WTC11 (cell line): Measurements from ENCODE around the gene ACBD4. TPM values are rescaled to one million over a fixed set of nuclear protein-coding genes. Genes with fewer than 3 reads are reported as not detected.

ENCODE experiments used
- ATAC-seq: fragments of 200-7000 bp; cut with Tn5 transposase; 2 replicates; pipeline ENCODE4 v1.10.0; 2021; ENCODE audit warnings: mild to moderate bottlenecking, moderate library complexity
- CTCF ChIA-PET: fragments of 300-600 bp; sonication (Branson Sonifier 250); formaldehyde crosslinking; loops from one replicate; lab custom pipeline; 2021; ENCODE audit warnings: antibody characterized with exemption; lab: Charles Lee
- POLR2A ChIA-PET: fragments of 350-600 bp; sonication (Branson Sonifier 250); formaldehyde crosslinking; loops from one replicate; lab custom pipeline; 2021; ENCODE audit warnings: antibody characterized with exemption; lab: Charles Lee
- DNase-seq: peaks from one replicate; pipeline ENCODE4 v3.0.0; 2021; ENCODE audit warnings: low spot score
- H3K27ac Mint-ChIP-seq: 2 replicates; pipeline ENCODE4 v1.8.0; 2021; ENCODE audit warnings: mixed read lengths
- H3K27me3 Mint-ChIP-seq: 2 replicates; pipeline ENCODE4 v1.8.0; 2021; ENCODE audit warnings: low read depth, mild to moderate bottlenecking, moderate library complexity, mixed read lengths
- H3K36me3 Mint-ChIP-seq: 2 replicates; pipeline ENCODE4 v1.8.0; 2021; ENCODE audit warnings: mixed read lengths
- H3K4me1 Mint-ChIP-seq: 2 replicates; pipeline ENCODE4 v1.8.0; 2022; ENCODE audit warnings: mixed read lengths
- H3K4me3 Mint-ChIP-seq: 2 replicates; pipeline ENCODE4 v1.8.0; 2021; ENCODE audit warnings: mild to moderate bottlenecking, moderate library complexity, mixed read lengths
- H3K9me3 Mint-ChIP-seq: 2 replicates; pipeline ENCODE4 v1.8.0; 2021; ENCODE audit warnings: mixed read lengths
- ATF1 ChIP-seq: sonication (generic); formaldehyde crosslinking; IDR thresholded peaks from 2 replicates; pipeline ENCODE4 v1.8.1; 2023; ENCODE audit warnings: mild to moderate bottlenecking, moderate library complexity, missing genetic modification reagents
- CREB1 ChIP-seq: sonication (generic); formaldehyde crosslinking; IDR thresholded peaks from 2 replicates; pipeline ENCODE4 v1.8.0; 2023; ENCODE audit warnings: mild to moderate bottlenecking, missing genetic modification reagents
- ETV6 ChIP-seq: sonication (generic); formaldehyde crosslinking; IDR thresholded peaks from 2 replicates; pipeline ENCODE4 v1.8.1; 2022; ENCODE audit warnings: mild to moderate bottlenecking, missing genetic modification reagents
- FOXJ3 ChIP-seq: sonication (generic); formaldehyde crosslinking; IDR thresholded peaks from 2 replicates; pipeline ENCODE4 v1.9.0; 2021; ENCODE audit warnings: missing genetic modification reagents, mild to moderate bottlenecking, borderline replicate concordance
- FOXP1 ChIP-seq: sonication (generic); formaldehyde crosslinking; IDR thresholded peaks from 2 replicates; pipeline ENCODE4 v1.8.0; 2022; ENCODE audit warnings: missing genetic modification reagents, mild to moderate bottlenecking, moderate library complexity, borderline replicate concordance
- IRF2 ChIP-seq: sonication (generic); formaldehyde crosslinking; IDR thresholded peaks from 2 replicates; pipeline ENCODE4 v1.8.0; 2022; ENCODE audit warnings: low read depth, missing genetic modification reagents, borderline replicate concordance
- JAZF1 ChIP-seq: fragments of 250-450 bp; sonication (Bioruptor Pico); IDR thresholded peaks from 2 replicates; pipeline ENCODE4 v1.9.0; 2021; ENCODE audit warnings: moderate library complexity, mild to moderate bottlenecking, inconsistent platforms
- JUN ChIP-seq: sonication (generic); formaldehyde crosslinking; IDR thresholded peaks from 2 replicates; pipeline ENCODE4 v1.8.0; 2023; ENCODE audit warnings: mild to moderate bottlenecking, missing genetic modification reagents
- MXD4 ChIP-seq: fragments of 250-450 bp; sonication (Bioruptor Pico); IDR thresholded peaks from 2 replicates; pipeline ENCODE4 v1.8.0; 2021; ENCODE audit warnings: mild to moderate bottlenecking, moderate library complexity, borderline replicate concordance
- NR2C2 ChIP-seq: sonication (generic); formaldehyde crosslinking; IDR thresholded peaks from 2 replicates; pipeline ENCODE4 v1.8.0; 2022; ENCODE audit warnings: mild to moderate bottlenecking, missing genetic modification reagents
- RELA ChIP-seq: sonication (generic); formaldehyde crosslinking; IDR thresholded peaks from 2 replicates; pipeline ENCODE4 v1.8.1; 2022; ENCODE audit warnings: missing genetic modification reagents, mild to moderate bottlenecking, borderline replicate concordance
- SMAD4 ChIP-seq: sonication (generic); formaldehyde crosslinking; IDR thresholded peaks from 2 replicates; pipeline ENCODE4 v1.8.0; 2022; ENCODE audit warnings: mild to moderate bottlenecking, missing genetic modification reagents
- SP1 ChIP-seq: sonication (generic); formaldehyde crosslinking; conservative IDR thresholded peaks from 2 replicates; pipeline ENCODE4 v1.8.1; 2022; ENCODE audit warnings: missing genetic modification reagents
- ZNF121 ChIP-seq: sonication (generic); formaldehyde crosslinking; IDR thresholded peaks from 2 replicates; pipeline ENCODE4 v1.8.0; 2023; ENCODE audit warnings: missing genetic modification reagents
- ZNF232 ChIP-seq: sonication (generic); formaldehyde crosslinking; IDR thresholded peaks from 2 replicates; pipeline ENCODE4 v1.8.0; 2022; ENCODE audit warnings: mild to moderate bottlenecking, missing genetic modification reagents
- ZNF396 ChIP-seq: fragments of 250-450 bp; sonication (Bioruptor Pico); IDR thresholded peaks from 2 replicates; pipeline ENCODE4 v1.8.0; 2021; ENCODE audit warnings: mild to moderate bottlenecking, moderate library complexity, borderline replicate concordance
- total RNA-seq: library from RNA; stranded (reverse); gene quantifications from 3 replicates; pipeline ENCODE4 v1.2.3, GENCODE V29; 2021
- TF ChIP-seq, protein P1 (sequence below): sonication (generic); formaldehyde crosslinking; IDR thresholded peaks from 2 replicates; pipeline ENCODE4 v1.8.0; 2022; ENCODE audit warnings: mild to moderate bottlenecking, missing genetic modification reagents
- TF ChIP-seq, protein P2 (sequence below): fragments of 250-450 bp; sonication (Bioruptor Pico); IDR thresholded peaks from 2 replicates; pipeline ENCODE4 v1.9.0; 2021; ENCODE audit warnings: mild to moderate bottlenecking
- TF ChIP-seq, protein P3 (sequence below): sonication (generic); formaldehyde crosslinking; IDR thresholded peaks from 2 replicates; pipeline ENCODE4 v1.8.0; 2023; ENCODE audit warnings: missing genetic modification reagents
- TF ChIP-seq, protein P4 (sequence below): fragments of 250-450 bp; sonication (Bioruptor Pico); IDR thresholded peaks from 2 replicates; pipeline ENCODE4 v1.9.0; 2021; ENCODE audit warnings: mild to moderate bottlenecking
- TF ChIP-seq, protein P5 (sequence below): sonication (generic); formaldehyde crosslinking; IDR thresholded peaks from 2 replicates; pipeline ENCODE4 v1.8.0; 2023; ENCODE audit warnings: missing genetic modification reagents, mild to moderate bottlenecking, borderline replicate concordance
- TF ChIP-seq, protein P6 (sequence below): sonication (generic); formaldehyde crosslinking; IDR thresholded peaks from 2 replicates; pipeline ENCODE4 v1.8.1; 2023; ENCODE audit warnings: mild to moderate bottlenecking, missing genetic modification reagents

ACBD4 gene
- total RNA-seq, 1 experiment from 2014 or later: 12.7 TPM

DNA sequence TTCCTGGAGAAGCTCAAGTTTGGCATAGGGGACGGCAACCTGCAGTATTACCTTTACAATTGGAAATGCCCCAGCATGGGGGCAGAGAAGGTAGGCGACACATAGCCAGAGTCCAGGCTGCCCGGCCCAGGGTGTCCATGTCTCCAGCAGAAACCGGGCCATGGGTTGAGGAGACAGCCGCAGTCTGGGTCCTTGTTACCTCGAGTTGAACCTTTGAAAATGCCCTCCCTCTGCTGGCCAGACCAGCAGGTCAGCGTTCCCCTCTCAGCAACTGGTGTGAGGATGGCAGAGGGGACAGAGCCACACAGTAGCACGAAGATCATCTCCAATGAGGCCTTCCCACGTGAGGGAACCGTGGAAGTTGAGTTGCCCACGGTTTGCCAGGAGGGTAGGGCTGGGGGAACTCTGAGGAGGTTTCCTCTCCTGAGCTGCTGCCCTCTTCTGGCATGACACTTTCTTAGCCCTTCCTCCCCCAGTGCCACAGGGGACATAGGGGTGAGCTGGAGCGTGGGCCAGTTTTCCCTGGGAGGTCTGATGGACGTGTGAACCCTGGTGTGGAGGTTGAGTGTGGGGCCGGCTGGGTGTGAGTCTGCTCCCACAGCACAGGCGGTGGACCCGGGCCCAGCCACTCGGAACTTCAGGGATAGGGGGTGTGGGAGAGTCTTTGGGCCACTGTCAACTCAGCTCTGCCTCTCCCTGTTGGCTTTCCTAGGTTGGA lies 30.4 kb upstream of the ACBD4 start (continued):
- TF ChIP-seq CREB1 (CRISPR knock-in tag) (no peak), ZNF121 (CRISPR knock-in tag) (no peak)
- TF ChIP-seq, protein P1, sequence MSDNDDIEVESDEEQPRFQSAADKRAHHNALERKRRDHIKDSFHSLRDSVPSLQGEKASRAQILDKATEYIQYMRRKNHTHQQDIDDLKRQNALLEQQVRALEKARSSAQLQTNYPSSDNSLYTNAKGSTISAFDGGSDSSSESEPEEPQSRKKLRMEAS (CRISPR knock-in tag): no peak
- TF ChIP-seq, protein P2, sequence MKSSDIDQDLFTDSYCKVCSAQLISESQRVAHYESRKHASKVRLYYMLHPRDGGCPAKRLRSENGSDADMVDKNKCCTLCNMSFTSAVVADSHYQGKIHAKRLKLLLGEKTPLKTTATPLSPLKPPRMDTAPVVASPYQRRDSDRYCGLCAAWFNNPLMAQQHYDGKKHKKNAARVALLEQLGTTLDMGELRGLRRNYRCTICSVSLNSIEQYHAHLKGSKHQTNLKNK (CRISPR knock-in tag): no peak

DNA sequence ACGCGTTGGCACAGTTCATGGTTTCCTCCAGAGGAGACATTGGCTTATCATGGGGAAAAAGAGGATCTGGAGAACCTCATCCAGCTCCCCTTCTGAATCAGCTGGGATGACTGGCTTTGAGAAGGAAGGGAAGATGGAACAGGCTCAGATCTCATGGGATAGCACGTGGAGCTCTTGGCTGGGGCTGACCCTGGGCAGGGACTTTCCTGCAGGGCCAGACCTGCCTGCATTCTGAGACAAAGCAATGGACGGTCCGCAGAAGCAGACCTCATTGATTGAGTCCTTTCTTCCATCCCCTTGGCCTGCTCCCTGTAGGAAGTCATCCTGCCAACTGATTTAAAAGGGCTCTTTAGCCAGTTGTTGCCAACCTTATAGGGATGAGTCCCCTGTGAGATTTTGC lies 29.4 kb upstream of the ACBD4 start:
- POLR2A ChIA-PET: no interaction called here
- no peaks in the 10 kb centered on the region for H3K27me3 Mint-ChIP-seq
- ATAC-seq: no peak
- no peaks in the 10 kb centered on the region for H3K9me3 Mint-ChIP-seq
- TF ChIP-seq FOXJ3: no peak
- no peak for TF ChIP-seq JAZF1 (CRISPR knock-in tag)
- TF ChIP-seq ZNF396 (CRISPR knock-in tag): no peak
- no peak for TF ChIP-seq ZNF232
- TF ChIP-seq MXD4 (CRISPR knock-in tag): no peak
- TF ChIP-seq, protein P3, sequence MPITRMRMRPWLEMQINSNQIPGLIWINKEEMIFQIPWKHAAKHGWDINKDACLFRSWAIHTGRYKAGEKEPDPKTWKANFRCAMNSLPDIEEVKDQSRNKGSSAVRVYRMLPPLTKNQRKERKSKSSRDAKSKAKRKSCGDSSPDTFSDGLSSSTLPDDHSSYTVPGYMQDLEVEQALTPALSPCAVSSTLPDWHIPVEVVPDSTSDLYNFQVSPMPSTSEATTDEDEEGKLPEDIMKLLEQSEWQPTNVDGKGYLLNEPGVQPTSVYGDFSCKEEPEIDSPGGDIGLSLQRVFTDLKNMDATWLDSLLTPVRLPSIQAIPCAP (CRISPR knock-in tag): no peak
- TF ChIP-seq ETV6 (CRISPR knock-in tag): no peak
- no peak for TF ChIP-seq SP1 (CRISPR knock-in tag)
- TF ChIP-seq RELA: no peak
- no peak for TF ChIP-seq ATF1 (CRISPR knock-in tag)
- TF ChIP-seq, protein P4, sequence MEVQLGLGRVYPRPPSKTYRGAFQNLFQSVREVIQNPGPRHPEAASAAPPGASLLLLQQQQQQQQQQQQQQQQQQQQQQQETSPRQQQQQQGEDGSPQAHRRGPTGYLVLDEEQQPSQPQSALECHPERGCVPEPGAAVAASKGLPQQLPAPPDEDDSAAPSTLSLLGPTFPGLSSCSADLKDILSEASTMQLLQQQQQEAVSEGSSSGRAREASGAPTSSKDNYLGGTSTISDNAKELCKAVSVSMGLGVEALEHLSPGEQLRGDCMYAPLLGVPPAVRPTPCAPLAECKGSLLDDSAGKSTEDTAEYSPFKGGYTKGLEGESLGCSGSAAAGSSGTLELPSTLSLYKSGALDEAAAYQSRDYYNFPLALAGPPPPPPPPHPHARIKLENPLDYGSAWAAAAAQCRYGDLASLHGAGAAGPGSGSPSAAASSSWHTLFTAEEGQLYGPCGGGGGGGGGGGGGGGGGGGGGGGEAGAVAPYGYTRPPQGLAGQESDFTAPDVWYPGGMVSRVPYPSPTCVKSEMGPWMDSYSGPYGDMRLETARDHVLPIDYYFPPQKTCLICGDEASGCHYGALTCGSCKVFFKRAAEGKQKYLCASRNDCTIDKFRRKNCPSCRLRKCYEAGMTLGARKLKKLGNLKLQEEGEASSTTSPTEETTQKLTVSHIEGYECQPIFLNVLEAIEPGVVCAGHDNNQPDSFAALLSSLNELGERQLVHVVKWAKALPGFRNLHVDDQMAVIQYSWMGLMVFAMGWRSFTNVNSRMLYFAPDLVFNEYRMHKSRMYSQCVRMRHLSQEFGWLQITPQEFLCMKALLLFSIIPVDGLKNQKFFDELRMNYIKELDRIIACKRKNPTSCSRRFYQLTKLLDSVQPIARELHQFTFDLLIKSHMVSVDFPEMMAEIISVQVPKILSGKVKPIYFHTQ: no peak
- TF ChIP-seq, protein P5, sequence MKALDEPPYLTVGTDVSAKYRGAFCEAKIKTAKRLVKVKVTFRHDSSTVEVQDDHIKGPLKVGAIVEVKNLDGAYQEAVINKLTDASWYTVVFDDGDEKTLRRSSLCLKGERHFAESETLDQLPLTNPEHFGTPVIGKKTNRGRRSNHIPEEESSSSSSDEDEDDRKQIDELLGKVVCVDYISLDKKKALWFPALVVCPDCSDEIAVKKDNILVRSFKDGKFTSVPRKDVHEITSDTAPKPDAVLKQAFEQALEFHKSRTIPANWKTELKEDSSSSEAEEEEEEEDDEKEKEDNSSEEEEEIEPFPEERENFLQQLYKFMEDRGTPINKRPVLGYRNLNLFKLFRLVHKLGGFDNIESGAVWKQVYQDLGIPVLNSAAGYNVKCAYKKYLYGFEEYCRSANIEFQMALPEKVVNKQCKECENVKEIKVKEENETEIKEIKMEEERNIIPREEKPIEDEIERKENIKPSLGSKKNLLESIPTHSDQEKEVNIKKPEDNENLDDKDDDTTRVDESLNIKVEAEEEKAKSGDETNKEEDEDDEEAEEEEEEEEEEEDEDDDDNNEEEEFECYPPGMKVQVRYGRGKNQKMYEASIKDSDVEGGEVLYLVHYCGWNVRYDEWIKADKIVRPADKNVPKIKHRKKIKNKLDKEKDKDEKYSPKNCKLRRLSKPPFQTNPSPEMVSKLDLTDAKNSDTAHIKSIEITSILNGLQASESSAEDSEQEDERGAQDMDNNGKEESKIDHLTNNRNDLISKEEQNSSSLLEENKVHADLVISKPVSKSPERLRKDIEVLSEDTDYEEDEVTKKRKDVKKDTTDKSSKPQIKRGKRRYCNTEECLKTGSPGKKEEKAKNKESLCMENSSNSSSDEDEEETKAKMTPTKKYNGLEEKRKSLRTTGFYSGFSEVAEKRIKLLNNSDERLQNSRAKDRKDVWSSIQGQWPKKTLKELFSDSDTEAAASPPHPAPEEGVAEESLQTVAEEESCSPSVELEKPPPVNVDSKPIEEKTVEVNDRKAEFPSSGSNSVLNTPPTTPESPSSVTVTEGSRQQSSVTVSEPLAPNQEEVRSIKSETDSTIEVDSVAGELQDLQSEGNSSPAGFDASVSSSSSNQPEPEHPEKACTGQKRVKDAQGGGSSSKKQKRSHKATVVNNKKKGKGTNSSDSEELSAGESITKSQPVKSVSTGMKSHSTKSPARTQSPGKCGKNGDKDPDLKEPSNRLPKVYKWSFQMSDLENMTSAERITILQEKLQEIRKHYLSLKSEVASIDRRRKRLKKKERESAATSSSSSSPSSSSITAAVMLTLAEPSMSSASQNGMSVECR (CRISPR knock-in tag): no peak
- no peak for TF ChIP-seq IRF2 (CRISPR knock-in tag)
- TF ChIP-seq ZNF121 (CRISPR knock-in tag): no peak
- TF ChIP-seq SMAD4 (CRISPR knock-in tag): no peak
- no peak for TF ChIP-seq JUN
- TF ChIP-seq FOXP1 (CRISPR knock-in tag): no peak
- TF ChIP-seq NR2C2 (CRISPR knock-in tag): no peak
- TF ChIP-seq, protein P6, sequence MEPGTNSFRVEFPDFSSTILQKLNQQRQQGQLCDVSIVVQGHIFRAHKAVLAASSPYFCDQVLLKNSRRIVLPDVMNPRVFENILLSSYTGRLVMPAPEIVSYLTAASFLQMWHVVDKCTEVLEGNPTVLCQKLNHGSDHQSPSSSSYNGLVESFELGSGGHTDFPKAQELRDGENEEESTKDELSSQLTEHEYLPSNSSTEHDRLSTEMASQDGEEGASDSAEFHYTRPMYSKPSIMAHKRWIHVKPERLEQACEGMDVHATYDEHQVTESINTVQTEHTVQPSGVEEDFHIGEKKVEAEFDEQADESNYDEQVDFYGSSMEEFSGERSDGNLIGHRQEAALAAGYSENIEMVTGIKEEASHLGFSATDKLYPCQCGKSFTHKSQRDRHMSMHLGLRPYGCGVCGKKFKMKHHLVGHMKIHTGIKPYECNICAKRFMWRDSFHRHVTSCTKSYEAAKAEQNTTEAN (CRISPR knock-in tag): no peak
- H3K4me3 Mint-ChIP-seq: no peak overlapping the region
- H3K4me1 Mint-ChIP-seq: no peaks in the 10 kb centered on the region
- CTCF ChIA-PET: interaction anchor here (1.0 to 1.6 kb wide), 2 partner anchors 29 to 66 kb away, joined by 5 to 8 read pairs; partner anchors contain the start of gene ACBD4
- H3K36me3 Mint-ChIP-seq: peaks cover 57% of the 10 kb centered on the region
- no peak overlapping the region for H3K27ac Mint-ChIP-seq
- no peak for DNase-seq
